GM12875 (cell line): Measurements from ENCODE around the gene CABP4.

Source experiments
- H3K4me3 ChIP-seq: one replicate; pipeline ENCODE4 v1.5.1; 2011; ENCODE audit warnings: low read depth, low read length, control low read depth
- CTCF ChIP-seq: IDR thresholded peaks from 2 replicates; pipeline ENCODE4 v1.5.1; 2011; ENCODE audit warnings: low read depth, mild to moderate bottlenecking, control low read depth, inconsistent platforms, low read length, moderate library complexity, borderline replicate concordance; ENCODE audit not compliant: insufficient read depth

CABP4 gene

GRCh38 chr11:67420147-67420645 lies 35.0 kb upstream of the CABP4 start:
- TF ChIP-seq CTCF, result no peak
- H3K4me3 ChIP-seq, result peak overlapping the region; percentile 50

GRCh38 chr11:67420646-67421429 lies 34.3 kb upstream of the CABP4 start:
- no peak for TF ChIP-seq CTCF
- H3K4me3 ChIP-seq, result peak overlapping the region; percentile 50

GRCh38 chr11:67421430-67422031 lies 33.6 kb upstream of the CABP4 start:
- H3K4me3 ChIP-seq, result peak overlapping the region; percentile 33

GRCh38 chr11:67422891-67423290 lies 32.3 kb upstream of the CABP4 start:
- no peak for TF ChIP-seq CTCF
- no peak overlapping the region for H3K4me3 ChIP-seq

More at GRCh38 chr11:67421430-67422031, 33.6 kb upstream of the CABP4 start:
- TF ChIP-seq CTCF, result no peak

- no peak for TF ChIP-seq CTCF
- no peak overlapping the region for H3K4me3 ChIP-seq
Measured at GRCh38 chr11:67423466-67423865, 31.7 kb upstream of the CABP4 start.

GRCh38 chr11:67423891-67424613 lies 31.1 kb upstream of the CABP4 start:
- H3K4me3 ChIP-seq, result no peak overlapping the region
- TF ChIP-seq CTCF, result no peak

GRCh38 chr11:67427364-67427859 lies 27.7 kb upstream of the CABP4 start:
- peak overlapping the region; percentile 97 for H3K4me3 ChIP-seq
